Heart left ventricle (tissue), 13 donors: Measurements from ENCODE around the gene RNF43.

Source experiments
- CTCF ChIP-seq, 12 donors: fragments of 200-600 bp; sonication (generic) in 4 of 12; IDR thresholded peaks; one replicate each; pipeline versions ENCODE4 v1.5.0 to v1.8.0; 2018 to 2022; ENCODE audit warnings: antibody characterized with exemption in 12 of 12, mild to moderate bottlenecking in 5 of 12
- POLR2A ChIP-seq, 2 donors: fragments of 450-650 bp; IDR thresholded peaks; one replicate each; pipeline ENCODE4 v1.6.1; 2017; ENCODE audit warnings: antibody characterized with exemption in 2 of 2, mild to moderate bottlenecking in 2 of 2, moderate library complexity in 2 of 2
- donor health status: ischemic (EF 13 %, LVEDD 7.1; RV severe dilation, severe dysfunction).
- donor health status: DM: no; HTN: yes; CAD: no.
- donor health status: DM: no; HTN: no; CAD: no.
- donor health status: ischemic (EF 25% LVEDD 6.9; RV normal size, moderate dysfunction).
- donor health status: ischemic (EF 25% LVEDD 5.7; RV mildly dilated, moderate dysfunction).
- donor health status: ischemic (EF 35%, LVEDD 5.7; RV mildly dilated, moderate dysfunction).
- donor health status: nonischemic (EF 11% LVEDD 7.7; RV severe dilation, severe dysfunction).
- donor health status: DM: yes; HTN: yes; CAD: no.
- donor health status: PGD.
- donor health status: ischemic (EF 29% LVEDD 5.4; RV normal size, mild dysfunction).
- donor health status: nonischemic (EF 23%, LVEDD 6.1; RV moderate dilation, normal function).

DNA sequence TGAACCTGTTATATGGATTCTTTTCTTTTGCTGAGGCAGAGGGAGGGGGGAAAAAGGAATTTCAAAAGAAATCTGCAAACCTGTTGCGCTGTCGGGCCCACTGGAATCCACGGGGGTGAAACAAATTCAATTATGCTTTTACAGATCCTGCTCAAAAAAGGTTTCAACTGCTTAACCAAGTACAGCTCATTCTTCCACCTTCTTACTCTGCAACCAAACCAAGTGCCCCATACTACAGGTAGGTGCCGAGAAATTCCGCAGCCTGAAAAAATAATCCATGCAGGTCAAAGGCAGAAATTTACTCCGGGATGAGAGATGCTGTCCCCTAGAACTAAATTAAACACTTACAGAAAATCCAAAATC is 416 bp downstream of the RNF43 start:
- no peak for TF ChIP-seq CTCF (IDR thresholded peaks at IDR 0.05)
- TF ChIP-seq POLR2A (IDR thresholded peaks at IDR 0.05): no peak
